ENCODE results near the gene IQSEC1.

Gene IQSEC1

DNA sequence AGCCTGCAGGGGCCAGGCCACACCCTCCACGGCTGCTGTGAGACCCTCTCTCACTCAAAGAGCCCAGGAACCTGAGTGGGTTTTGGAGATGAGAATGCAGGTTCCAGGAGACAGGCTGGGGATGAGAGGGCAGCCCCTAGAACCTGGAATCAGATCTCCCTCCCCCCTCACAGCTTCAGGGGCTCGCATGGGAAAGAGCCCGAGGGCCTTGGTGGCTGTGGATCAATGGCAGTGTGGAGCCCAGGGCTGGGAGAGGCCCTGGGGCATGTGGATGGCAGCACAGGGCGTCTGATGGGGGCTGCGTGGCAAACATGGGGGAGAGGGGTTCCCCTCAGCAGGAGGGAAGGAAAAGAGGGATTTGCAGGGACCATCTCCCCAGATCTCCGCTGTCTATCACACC is 119.0 kb downstream of the IQSEC1 start:
- no peak overlapping the region for H2BK5ac ChIP-seq (ENCODE audit: low read depth, low read length, poor library complexity, severe bottlenecking)
- 90% methylated on average over 4 of the region's 6 CpGs for WGBS
- no peak overlapping the region for H4K8ac ChIP-seq (ENCODE audit: low read length)
- no peak overlapping the region for H3K4me2 ChIP-seq (ENCODE audit: low read length, poor library complexity, severe bottlenecking)
- H3K9ac ChIP-seq (ENCODE audit: low read length), result no peak overlapping the region
- H3K4ac ChIP-seq (ENCODE audit: low read depth in 1 of 2, low read length in 2 of 2), result peak overlapping the region; percentile 8 to 79
- DNase-seq, result no peak
- H2BK120ac ChIP-seq (ENCODE audit: low read depth, low read length), result no peak overlapping the region
- peaks cover 0 to 22% of the 10 kb centered on the region in 2 experiments for H3K36me3 ChIP-seq (ENCODE audit: control insufficient read depth in 1 of 2, insufficient read depth in 2 of 2, low read depth in 1 of 2, low read length in 2 of 2)
- no peak overlapping the region for H2BK15ac ChIP-seq (ENCODE audit: low read depth, poor library complexity, severe bottlenecking)
- H2AK5ac ChIP-seq (ENCODE audit: low read length, severe bottlenecking), result no peak overlapping the region
- H3K4me1 ChIP-seq (ENCODE audit: control insufficient read depth, insufficient read depth, low read depth, low read length), result peaks cover 24% of the 10 kb centered on the region
- H3K9me3 ChIP-seq (ENCODE audit: control insufficient read depth, low read length), result no peaks in the 10 kb centered on the region
- H3K4me3 ChIP-seq (ENCODE audit: insufficient read depth in 1 of 2, low read depth in 1 of 2, low read length in 2 of 2), result no peak overlapping the region
- H3K79me1 ChIP-seq (replicated peaks; ENCODE audit: low read length, poor library complexity, severe bottlenecking), result peaks cover 67% of the 10 kb centered on the region
- H3K14ac ChIP-seq (ENCODE audit: low read length in 2 of 2), result peak overlapping the region in 1 of 2 experiments; percentile 56
- no peak overlapping the region for H3K27ac ChIP-seq (ENCODE audit: low read length, poor library complexity, severe bottlenecking)
- no peak overlapping the region for H2BK12ac ChIP-seq (ENCODE audit: low read length in 2 of 2)
- no peak overlapping the region for H3K18ac ChIP-seq (ENCODE audit: low read depth in 1 of 2, low read length in 2 of 2)
- H3K27me3 ChIP-seq (ENCODE audit: control insufficient read depth in 1 of 2, insufficient read depth in 1 of 2, low read length in 2 of 2), result no peaks in the 10 kb centered on the region
- no peak overlapping the region for H2AFZ ChIP-seq (ENCODE audit: low read depth, low read length)
- no peak overlapping the region for H4K91ac ChIP-seq (ENCODE audit: low read length)
- H3K23ac ChIP-seq (ENCODE audit: low read length in 2 of 2), result no peak overlapping the region

GRCh38 chr3:12953201-12953995 is 119.8 kb downstream of the IQSEC1 start:
- Histone ChIP-seq H3K18ac (ENCODE audit: low read depth in 1 of 2, low read length in 2 of 2) (no peak overlapping the region), H3K4ac (ENCODE audit: low read depth in 1 of 2, low read length in 2 of 2) (peak overlapping the region in 1 of 2 experiments; percentile 79), H2BK5ac (ENCODE audit: low read depth, low read length, poor library complexity, severe bottlenecking) (no peak overlapping the region), H3K9me3 (ENCODE audit: control insufficient read depth, low read length) (no peaks in the 10 kb centered on the region), H3K23ac (ENCODE audit: low read length in 2 of 2) (no peak overlapping the region), H2BK15ac (ENCODE audit: low read depth, poor library complexity, severe bottlenecking) (no peak overlapping the region), H3K36me3 (ENCODE audit: control insufficient read depth in 1 of 2, insufficient read depth in 2 of 2, low read depth in 1 of 2, low read length in 2 of 2) (peaks cover 0 to 15% of the 10 kb centered on the region in 2 experiments), H2AFZ (ENCODE audit: low read depth, low read length) (no peak overlapping the region), H3K14ac (ENCODE audit: low read length in 2 of 2) (no peak overlapping the region), H3K4me2 (ENCODE audit: low read length, poor library complexity, severe bottlenecking) (no peak overlapping the region), H3K4me1 (ENCODE audit: control insufficient read depth, insufficient read depth, low read depth, low read length) (peaks cover 32% of the 10 kb centered on the region), H4K8ac (ENCODE audit: low read length) (no peak overlapping the region), H2BK12ac (ENCODE audit: low read length in 2 of 2) (no peak overlapping the region), H3K27ac (ENCODE audit: low read length, poor library complexity, severe bottlenecking) (no peak overlapping the region), H2AK5ac (ENCODE audit: low read length, severe bottlenecking) (no peak overlapping the region), H3K9ac (ENCODE audit: low read length) (no peak overlapping the region), H3K4me3 (ENCODE audit: insufficient read depth in 1 of 2, low read depth in 1 of 2, low read length in 2 of 2) (no peak overlapping the region), H2BK120ac (ENCODE audit: low read depth, low read length) (no peak overlapping the region), H4K91ac (ENCODE audit: low read length) (no peak overlapping the region), H3K79me1 (replicated peaks; ENCODE audit: low read length, poor library complexity, severe bottlenecking) (peaks cover 66% of the 10 kb centered on the region), H3K27me3 (ENCODE audit: control insufficient read depth in 1 of 2, insufficient read depth in 1 of 2, low read length in 2 of 2) (no peaks in the 10 kb centered on the region)
- no peak for DNase-seq
- 92% methylated on average over 20 of the region's 26 CpGs for WGBS

- H2AFZ ChIP-seq (ENCODE audit: low read depth, low read length), result no peak overlapping the region
- H3K9ac ChIP-seq (ENCODE audit: low read length), result no peak overlapping the region
- H3K27me3 ChIP-seq (ENCODE audit: control insufficient read depth in 1 of 2, insufficient read depth in 1 of 2, low read length in 2 of 2), result no peaks in the 10 kb centered on the region
- peaks cover 0 to 11% of the 10 kb centered on the region in 2 experiments for H3K36me3 ChIP-seq (ENCODE audit: control insufficient read depth in 1 of 2, insufficient read depth in 2 of 2, low read depth in 1 of 2, low read length in 2 of 2)
- no peak overlapping the region for H3K4ac ChIP-seq (ENCODE audit: low read depth in 1 of 2, low read length in 2 of 2)
- no peak overlapping the region for H3K14ac ChIP-seq (ENCODE audit: low read length in 2 of 2)
- H3K79me1 ChIP-seq (replicated peaks; ENCODE audit: low read length, poor library complexity, severe bottlenecking), result peaks cover 65% of the 10 kb centered on the region
- H3K27ac ChIP-seq (ENCODE audit: low read length, poor library complexity, severe bottlenecking), result no peak overlapping the region
- H3K4me3 ChIP-seq (ENCODE audit: insufficient read depth in 1 of 2, low read depth in 1 of 2, low read length in 2 of 2), result no peak overlapping the region
- no peak overlapping the region for H2AK5ac ChIP-seq (ENCODE audit: low read length, severe bottlenecking)
- no peak overlapping the region for H2BK12ac ChIP-seq (ENCODE audit: low read length in 2 of 2)
- no peak overlapping the region for H2BK15ac ChIP-seq (ENCODE audit: low read depth, poor library complexity, severe bottlenecking)
- no peak overlapping the region for H4K8ac ChIP-seq (ENCODE audit: low read length)
- H3K4me1 ChIP-seq (ENCODE audit: control insufficient read depth, insufficient read depth, low read depth, low read length), result peaks cover 38% of the 10 kb centered on the region
- no peak overlapping the region for H3K23ac ChIP-seq (ENCODE audit: low read length in 2 of 2)
- WGBS, result 87% methylated on average over 12 of the region's 14 CpGs
- no peak for DNase-seq
- no peaks in the 10 kb centered on the region for H3K9me3 ChIP-seq (ENCODE audit: control insufficient read depth, low read length)
- H2BK120ac ChIP-seq (ENCODE audit: low read depth, low read length), result no peak overlapping the region
- no peak overlapping the region for H3K4me2 ChIP-seq (ENCODE audit: low read length, poor library complexity, severe bottlenecking)
- no peak overlapping the region for H3K18ac ChIP-seq (ENCODE audit: low read depth in 1 of 2, low read length in 2 of 2)
- no peak overlapping the region for H4K91ac ChIP-seq (ENCODE audit: low read length)
- no peak overlapping the region for H2BK5ac ChIP-seq (ENCODE audit: low read depth, low read length, poor library complexity, severe bottlenecking)
These were observed 120.7 kb downstream of the IQSEC1 start for GRCh38 chr3:12952343-12953200.

Data from mesenchymal stem cell (in vitro differentiated cells and primary cell).